ENCODE data around the gene AZI2.

- TF ChIP-seq EZH2 (IDR thresholded peaks at IDR 0.05): no peak
- peak; percentile 85 for TF ChIP-seq CTCF (IDR thresholded peaks at IDR 0.05)
- no peak for TF ChIP-seq EZH2phosphoT487 (IDR thresholded peaks at IDR 0.05)
Observed at GRCh38 chr3:28328188-28329151, 20.2 kb downstream of the AZI2 start.
